HG03565 (cell line): ENCODE results near the gene TBC1D10B.
"Not testable (repeated sequence)": the region's sequence is repeated elsewhere in the genome, so short reads cannot be mapped to it uniquely, and the experiment has no call there.

Experiments
- ATAC-seq: cut with Tn5 transposase; IDR thresholded peaks from one replicate; pipeline ENCODE4 v1.9.1; 2021; ENCODE audit warnings: mild to moderate bottlenecking, moderate library complexity; ENCODE audit not compliant: unreplicated experiment

Gene TBC1D10B

DNA sequence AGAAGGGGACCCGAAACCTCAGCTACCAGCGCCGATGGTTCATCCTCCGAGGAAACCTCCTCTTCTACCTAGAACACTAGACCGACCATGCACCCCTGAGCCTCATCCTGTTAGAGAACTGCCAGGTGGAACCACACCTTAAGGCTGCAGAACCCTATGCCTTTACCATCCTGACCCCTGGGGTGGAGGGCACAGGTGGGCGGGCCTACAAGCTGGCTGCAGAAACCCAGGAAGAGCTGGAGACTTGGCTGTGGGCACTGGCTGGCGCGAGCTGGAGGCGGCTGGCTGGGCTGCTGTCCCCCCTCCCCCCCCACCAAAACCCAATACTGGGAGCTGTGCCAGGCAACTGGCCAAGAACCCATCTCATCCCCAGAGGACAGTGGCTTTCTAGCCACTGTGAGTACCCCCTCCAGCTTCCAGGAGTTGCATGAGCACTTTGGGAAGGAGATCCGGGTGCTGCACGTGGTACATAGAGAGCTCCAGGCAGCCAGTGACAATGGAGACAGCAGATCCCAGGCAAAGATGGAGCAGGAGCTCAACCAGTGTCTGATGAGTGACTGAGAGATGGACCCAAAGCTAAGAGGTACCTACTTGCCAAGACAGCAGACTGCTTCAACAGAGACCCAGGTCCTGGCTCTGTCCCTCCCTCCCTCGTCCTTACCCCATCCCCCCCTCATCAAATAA, 13.8 kb downstream of the TBC1D10B start:
- no peak for ATAC-seq

GRCh38 chr16:30355954-30356308, 14.4 kb downstream of the TBC1D10B start:
- no peak for ATAC-seq

GRCh38 chr16:30355144-30355953, 14.9 kb downstream of the TBC1D10B start, which contains the start of gene CD2BP2:
Gene CD2BP2, minus strand, starts transcription at chr16:30355308. Its CDS starts 627 bp downstream, at chr16:30354681.
- ATAC-seq, result peak; percentile 47

DNA sequence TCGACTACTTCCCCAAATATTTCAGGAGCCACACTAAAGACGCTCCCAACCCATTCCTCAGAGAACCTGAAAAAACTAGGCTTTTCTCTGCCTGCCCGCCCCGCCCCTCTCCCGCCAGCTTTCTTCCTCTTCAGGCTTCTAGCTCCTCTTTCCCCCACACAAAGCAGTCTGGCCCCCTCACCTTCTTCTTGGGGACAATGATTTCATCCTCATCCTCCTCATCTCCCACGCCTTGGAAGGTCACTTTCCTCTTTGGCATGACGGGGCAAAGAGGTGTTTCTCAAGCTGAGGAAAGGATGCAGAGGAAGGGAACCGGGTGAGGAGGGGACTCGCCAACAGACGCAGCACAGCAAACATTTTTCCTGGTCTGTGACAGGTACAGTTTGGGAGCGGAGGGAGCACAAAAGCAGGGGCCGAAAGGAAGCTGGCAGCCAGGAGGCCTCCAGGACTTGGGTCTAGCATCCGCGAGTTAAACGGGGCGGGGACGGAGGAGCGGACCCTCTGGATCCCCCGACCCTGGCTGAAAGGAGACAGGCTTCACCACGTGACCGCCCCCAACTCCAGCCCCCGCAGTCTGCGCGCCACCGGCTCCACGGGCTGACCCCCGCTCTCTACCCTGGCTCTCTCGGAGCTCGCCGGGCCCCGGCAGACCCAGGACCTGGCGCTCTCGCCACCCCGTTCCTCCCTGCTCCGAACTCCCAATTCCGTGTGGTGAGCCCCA, 15.7 kb downstream of the TBC1D10B start:
- no peak for ATAC-seq

DNA sequence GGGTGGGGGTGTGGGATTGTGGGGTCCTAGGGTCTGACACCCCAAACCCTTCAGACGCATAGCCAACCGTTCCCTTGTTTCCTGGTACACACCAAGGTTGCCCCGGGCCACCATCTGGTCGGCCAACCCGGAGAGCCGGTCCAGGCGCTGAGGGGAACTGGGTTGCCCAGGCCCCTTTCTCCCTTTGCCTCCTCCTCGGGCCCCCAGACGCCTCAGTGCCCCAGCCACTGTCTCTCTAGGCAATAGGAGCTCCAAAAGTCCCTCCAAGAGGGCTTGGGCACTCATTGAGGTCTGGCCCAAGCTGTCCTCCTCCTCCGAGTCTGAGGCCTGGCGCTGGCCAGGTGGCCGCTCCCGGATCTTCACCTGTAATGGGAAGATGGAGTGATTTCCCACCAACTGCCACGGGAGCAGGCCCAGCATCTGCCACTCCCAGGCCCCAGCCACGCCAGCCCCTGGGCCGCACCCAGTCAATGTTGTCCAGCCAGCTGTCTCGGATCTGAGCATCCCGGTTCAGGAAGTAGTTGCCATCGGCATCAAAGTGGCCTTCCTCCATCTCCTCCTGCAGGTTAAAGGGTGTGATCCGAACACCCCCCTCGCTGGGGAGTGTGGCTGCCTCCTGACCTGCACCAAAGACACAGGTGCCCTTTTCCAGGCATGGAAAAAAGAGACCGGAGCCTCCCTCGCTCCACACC, 16.7 kb downstream of the TBC1D10B start:
- ATAC-seq, result no peak

DNA sequence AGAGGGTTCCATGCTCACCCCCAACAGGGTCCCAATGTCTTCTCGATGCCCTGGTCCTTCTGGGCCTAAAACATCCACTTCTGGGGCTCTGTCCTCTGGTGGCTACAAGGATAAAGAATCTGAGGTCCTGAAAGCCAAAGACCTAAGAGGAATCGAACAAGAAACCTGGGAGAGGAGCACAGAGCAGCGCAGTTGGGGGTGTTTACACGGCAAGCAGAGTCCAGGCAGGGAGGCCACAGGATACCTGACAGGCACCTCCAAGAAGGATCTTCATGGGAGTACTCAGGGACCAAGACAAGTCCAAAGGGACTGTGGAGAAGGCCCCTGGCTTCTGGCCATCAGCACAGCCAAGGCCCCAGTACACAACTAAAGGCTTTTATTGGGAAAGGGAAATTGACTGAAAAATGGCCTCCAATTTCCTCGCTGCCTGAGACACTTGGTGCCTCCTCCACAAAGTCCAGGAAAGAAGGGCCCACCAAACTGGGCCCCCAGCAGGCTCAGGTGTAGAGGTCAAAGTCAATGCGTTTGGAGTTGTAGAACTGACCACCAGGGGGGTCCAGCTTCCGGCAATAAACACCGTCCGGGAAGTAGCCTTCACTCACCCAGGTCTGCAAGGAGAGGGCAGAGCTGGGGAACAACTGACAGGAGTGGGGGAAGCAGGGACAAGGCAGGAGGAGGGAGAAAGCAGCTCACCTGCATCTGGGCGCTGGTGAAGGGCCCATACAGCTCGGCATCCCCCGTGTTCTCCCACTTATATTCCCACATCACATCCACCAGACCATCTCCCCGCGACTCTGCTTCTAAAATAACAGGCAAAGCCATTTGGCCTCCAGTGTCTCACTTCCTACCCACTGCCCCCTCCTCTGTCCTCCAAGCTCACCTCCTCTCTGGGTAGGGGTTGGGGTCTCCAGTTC, 17.5 kb downstream of the TBC1D10B start:
- no peak for ATAC-seq

DNA sequence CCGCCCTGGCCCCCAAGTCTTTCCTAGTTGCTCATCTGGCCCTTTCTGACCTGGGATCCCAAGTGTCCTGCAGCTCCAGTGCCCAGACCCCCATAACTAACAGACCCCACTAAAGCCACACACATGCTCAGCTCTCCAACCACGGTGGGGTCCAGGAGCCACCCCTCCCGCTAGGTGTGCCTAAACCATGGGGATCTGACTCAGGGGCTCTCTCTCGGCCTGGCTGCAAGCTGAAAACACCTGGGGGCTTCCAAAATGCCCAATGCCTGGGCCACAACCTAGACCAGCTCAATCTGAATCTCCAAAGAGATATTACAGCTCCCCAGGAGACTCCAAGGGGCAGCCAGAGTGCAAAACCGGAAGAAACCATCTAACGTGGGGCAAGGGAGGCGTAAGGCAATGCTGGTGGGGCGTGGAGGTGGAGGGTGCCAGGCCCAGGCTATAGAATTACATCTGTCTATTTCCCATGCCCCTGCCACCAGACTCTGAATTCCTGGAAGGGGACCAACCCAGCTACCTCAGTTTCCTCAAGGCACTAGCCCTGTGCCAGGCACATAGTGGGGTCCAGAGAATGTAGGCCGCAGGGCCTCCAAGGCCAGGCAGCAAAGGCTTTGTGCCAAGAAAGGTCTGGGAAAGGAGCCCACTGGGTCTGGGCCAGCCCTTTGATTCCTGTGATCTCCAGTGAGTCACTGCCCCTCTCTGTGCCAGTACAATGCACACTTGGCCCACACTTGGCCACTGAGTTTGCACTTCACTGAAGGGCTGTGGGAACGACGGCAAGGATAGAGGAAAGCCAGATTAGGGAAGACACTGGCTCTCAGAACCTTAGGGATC, 18.5 kb downstream of the TBC1D10B start:
- ATAC-seq, result no peak

DNA sequence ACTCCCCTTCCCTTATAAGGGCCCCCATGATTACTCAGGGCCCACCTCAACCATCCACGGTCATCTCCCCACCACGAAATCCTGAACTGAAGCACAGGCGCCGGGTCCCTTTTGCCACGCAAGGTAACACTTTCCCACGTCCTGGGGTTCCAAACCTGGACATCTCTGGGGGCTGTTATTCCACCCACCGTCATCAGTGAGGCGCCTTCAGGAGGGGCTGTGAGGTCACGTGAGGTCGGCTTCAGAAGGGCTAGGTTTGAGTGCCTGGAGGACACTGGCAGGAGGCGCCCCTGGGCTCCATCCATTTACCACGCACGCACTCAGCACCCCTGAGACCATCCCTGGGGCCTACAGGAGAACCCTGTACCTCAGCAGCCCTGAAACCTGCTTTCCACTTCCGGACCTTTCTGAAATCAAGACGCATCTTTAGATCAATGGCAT, 19.3 kb downstream of the TBC1D10B start:
- ATAC-seq, result no peak

DNA sequence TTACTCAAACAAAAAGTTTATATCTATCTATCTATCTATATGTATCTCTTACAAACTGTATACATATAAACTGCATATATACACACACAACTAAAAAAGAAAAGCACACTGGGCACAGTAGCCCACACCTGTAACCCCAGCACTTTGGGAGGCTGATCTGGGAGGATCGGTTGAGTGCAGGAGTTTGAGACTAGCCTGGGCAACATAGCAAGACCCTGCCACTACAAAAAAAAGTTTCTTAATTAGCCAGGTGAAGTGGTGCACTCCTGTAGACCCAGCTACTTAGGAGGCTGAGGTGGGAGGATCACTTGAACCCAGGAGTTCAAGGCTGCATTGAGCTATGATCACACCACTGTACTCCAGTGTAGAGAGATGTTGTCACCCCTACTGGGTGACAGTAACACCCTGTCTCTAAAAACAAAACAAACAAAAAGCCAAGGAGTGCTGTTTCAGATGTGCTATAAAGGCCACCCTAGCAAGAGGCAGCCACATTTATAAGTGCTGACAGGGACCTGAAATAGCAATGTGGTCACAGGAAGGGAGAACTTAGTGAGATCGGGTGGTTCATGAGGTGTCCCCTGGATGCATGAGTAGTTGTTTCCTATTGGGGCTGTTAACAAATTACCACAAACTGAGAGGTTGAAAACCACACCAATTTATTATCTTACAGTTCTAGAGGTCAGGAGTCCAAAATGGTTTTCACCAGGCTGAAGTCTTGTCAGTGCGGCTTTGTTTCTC, 20.0 kb downstream of the TBC1D10B start:
- ATAC-seq, result peak; percentile 54

- ATAC-seq, result no peak
Measured at GRCh38 chr16:30349675-30350074, 20.6 kb downstream of the TBC1D10B start.

DNA sequence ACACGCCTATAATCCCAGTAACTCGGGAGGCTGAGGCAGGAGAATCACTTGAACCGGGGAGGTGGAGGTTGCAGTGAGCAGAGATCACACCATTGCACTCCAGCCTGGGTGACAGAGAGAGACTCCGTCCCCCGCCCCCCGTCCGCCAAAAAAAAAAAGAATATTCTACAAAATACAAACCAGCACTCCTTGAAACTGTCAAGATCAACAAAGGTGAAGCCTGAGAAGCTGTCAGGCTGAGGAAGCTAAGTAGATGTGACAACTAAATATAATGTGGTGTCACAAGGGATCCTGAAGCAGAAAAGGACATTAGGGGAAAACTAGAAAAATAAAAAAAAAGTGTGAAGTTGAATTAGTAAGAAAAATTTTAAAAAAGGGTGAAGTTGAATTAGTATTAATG, 21.4 kb downstream of the TBC1D10B start:
- no peak for ATAC-seq

DNA sequence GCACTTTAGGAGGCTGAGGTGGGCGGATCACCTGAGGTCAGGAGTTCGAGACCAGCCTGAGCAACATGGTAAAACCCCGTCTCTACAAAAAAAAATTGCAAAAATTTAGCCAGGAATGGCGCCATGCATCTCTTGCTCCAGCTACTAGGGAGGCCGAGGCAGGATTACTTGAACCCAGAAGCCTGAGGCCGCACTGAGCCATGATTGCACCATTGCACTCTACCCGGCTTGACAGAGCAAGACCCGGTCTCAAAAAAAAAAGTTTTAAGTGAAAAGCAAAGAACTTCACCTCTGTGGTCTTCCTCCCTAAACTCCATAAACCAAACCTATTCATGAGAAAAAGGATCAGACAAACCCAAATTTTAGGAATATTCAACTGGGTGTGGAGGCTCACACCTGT, 22.2 kb downstream of the TBC1D10B start:
- ATAC-seq, result no peak

- ATAC-seq, result no peak
Measured at GRCh38 chr16:30346286-30346685, 24.0 kb downstream of the TBC1D10B start.

GRCh38 chr16:30343491-30343820, 26.8 kb downstream of the TBC1D10B start:
- ATAC-seq, result not testable (repeated sequence)

DNA sequence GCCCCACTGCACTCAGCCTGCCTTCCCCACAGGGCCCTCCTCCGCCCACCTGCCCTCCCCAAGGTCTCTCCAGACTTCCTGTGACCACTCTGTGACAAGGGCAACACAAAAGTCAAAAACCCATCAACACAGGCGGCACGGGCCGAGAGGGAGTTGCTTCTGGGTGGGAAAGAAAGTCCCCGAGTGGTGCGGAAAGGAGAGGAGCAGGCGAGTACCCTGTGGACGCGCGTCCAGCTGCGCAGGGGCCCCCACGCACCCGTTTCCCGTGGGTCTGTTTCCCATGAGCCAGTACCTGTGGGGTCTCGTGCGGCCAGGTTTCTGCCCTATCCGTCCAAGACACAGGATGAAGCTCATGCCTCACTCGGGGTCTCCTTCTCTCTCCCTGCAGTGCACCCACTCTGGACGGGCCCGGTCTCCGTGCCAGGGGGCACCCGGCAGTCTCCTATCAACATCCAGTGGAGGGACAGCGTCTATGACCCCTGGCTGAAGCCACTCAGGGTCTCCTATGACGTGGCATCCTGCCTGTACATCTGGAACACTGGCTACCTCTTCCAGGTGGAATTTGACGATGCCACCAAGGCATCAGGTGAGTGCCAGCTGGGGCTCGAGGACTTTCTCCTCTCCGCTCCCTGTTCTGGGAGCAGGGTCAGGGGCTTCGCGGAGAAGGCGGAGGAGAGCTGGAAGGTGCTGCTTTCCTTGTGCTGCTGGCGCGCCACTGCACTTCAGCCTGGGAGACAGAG, 27.4 kb downstream of the TBC1D10B start:
- no peak for ATAC-seq

- ATAC-seq, result not testable (repeated sequence)
Measured at GRCh38 chr16:30341971-30342370, 28.3 kb downstream of the TBC1D10B start.

DNA sequence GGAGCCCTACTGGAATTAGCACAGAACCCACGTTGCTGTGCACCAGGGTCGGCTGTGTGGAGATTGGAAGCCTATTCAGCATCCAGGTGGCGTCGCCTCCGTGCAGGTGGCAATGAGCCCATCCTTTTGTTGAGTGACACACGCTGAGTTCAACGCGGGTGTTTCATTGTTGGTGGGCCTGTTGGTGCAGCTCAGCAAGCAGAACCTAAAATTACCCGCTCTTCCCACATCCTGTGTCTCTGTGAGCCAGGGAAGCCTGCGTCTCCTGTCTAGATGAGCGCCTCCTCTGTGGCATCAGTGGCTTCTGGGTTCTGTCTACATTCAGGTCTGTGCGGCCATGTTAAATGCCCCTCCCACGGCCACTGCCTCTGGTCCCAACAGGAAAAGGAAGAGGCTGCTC, 29.7 kb downstream of the TBC1D10B start:
- ATAC-seq, result no peak

DNA sequence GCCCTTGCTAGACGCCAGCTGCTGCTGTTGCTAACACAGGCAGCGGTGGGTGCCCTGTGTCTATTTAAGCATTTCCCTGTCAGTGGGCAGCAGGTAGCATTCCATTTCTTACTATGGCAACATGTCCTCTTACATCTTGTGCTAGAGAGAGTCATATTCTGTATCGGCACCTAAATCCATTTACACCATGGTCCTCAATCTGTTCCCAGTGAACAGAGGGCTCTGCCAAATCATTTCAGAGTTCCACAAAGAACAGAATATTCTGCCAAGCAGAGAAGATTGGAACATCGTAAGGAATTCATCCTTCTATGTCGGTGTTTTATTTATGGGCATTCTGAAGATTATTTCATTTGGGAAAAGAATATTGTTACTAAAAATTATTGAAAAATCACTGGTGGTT, 31.6 kb downstream of the TBC1D10B start:
- not testable (repeated sequence) for ATAC-seq
